ENCODE results near the gene TEN1.

TEN1 gene

GRCh38 chr17:75978938-75979704, at the start of gene TEN1, which contains the start of gene ACOX1:
TEN1 (plus strand) TSS chr17:75979240; CDS start chr17:75986193, 6,953 bp downstream.
ACOX1 (minus strand) TSS chr17:75979166; CDS start chr17:75979073, 93 bp downstream.
- H2AFZ ChIP-seq (ENCODE audit: low read depth, low read length, severe bottlenecking): peak within 1 kb of the TSS; percentile 92
- H3K79me2 ChIP-seq (ENCODE audit: insufficient read depth, low read length): no peaks in the 10 kb centered on the region; the same call in 1 of the 2 replicates
- H3K9me3 ChIP-seq (ENCODE audit: insufficient read depth, low read length): no peaks in the 10 kb centered on the region
- H3K9ac ChIP-seq (ENCODE audit: low read length): peak within 1 kb of the TSS; percentile 97
- 0 out of 2 replicates have a peak, but pooled peaks cover 12% of the 10 kb centered on the region for H3F3A ChIP-seq (ENCODE audit: insufficient read depth)
- H4K20me1 ChIP-seq (ENCODE audit: low read depth, low read length): no peaks in the 10 kb centered on the region
- H3K36me3 ChIP-seq (ENCODE audit: low read length): no peaks in the 10 kb centered on the region
- TF ChIP-seq, protein P1, sequence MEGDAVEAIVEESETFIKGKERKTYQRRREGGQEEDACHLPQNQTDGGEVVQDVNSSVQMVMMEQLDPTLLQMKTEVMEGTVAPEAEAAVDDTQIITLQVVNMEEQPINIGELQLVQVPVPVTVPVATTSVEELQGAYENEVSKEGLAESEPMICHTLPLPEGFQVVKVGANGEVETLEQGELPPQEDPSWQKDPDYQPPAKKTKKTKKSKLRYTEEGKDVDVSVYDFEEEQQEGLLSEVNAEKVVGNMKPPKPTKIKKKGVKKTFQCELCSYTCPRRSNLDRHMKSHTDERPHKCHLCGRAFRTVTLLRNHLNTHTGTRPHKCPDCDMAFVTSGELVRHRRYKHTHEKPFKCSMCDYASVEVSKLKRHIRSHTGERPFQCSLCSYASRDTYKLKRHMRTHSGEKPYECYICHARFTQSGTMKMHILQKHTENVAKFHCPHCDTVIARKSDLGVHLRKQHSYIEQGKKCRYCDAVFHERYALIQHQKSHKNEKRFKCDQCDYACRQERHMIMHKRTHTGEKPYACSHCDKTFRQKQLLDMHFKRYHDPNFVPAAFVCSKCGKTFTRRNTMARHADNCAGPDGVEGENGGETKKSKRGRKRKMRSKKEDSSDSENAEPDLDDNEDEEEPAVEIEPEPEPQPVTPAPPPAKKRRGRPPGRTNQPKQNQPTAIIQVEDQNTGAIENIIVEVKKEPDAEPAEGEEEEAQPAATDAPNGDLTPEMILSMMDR (IDR thresholded peaks at IDR 0.05; ENCODE audit: insufficient read depth, low read length, poor library complexity, severe bottlenecking): no peak
- no peak for TF ChIP-seq EZH2phosphoT487 (conservative IDR thresholded peaks at IDR 0.05; ENCODE audit: low read length)
- peak within 1 kb of the TSS; percentile 81 for H3K27ac ChIP-seq (ENCODE audit: low read depth, low read length)
- H3K9me2 ChIP-seq (replicated peaks; ENCODE audit: insufficient read depth, low read length): no peaks in the 10 kb centered on the region
- H3K4me2 ChIP-seq (ENCODE audit: low read depth, low read length, poor library complexity, severe bottlenecking): peak within 1 kb of the TSS; percentile 78
- no peaks in the 10 kb centered on the region for H3K27me3 ChIP-seq (ENCODE audit: low read length)
- peak within 1 kb of the TSS; percentile 100 for H3K4me3 ChIP-seq (ENCODE audit: insufficient read depth, low read length, poor library complexity, severe bottlenecking)

GRCh38 chr17:75931062-75931461, 48.0 kb upstream of the TEN1 start:
- no peaks in the 10 kb centered on the region for H3K9me3 ChIP-seq (ENCODE audit: insufficient read depth, low read length)
- H3K27me3 ChIP-seq (ENCODE audit: low read length): no peaks in the 10 kb centered on the region
- H3F3A ChIP-seq (ENCODE audit: insufficient read depth): no peaks in the 10 kb centered on the region
- no peak overlapping the region for H3K4me3 ChIP-seq (ENCODE audit: insufficient read depth, low read length, poor library complexity, severe bottlenecking)
- no peak overlapping the region for H3K4me2 ChIP-seq (ENCODE audit: low read depth, low read length, poor library complexity, severe bottlenecking)
- no peaks in the 10 kb centered on the region for H3K36me3 ChIP-seq (ENCODE audit: low read length)
- H4K20me1 ChIP-seq (ENCODE audit: low read depth, low read length): no peaks in the 10 kb centered on the region
- no peak overlapping the region for H3K27ac ChIP-seq (ENCODE audit: low read depth, low read length)
- H3K9ac ChIP-seq (ENCODE audit: low read length): no peak overlapping the region
- H3K79me2 ChIP-seq (ENCODE audit: insufficient read depth, low read length): no peaks in the 10 kb centered on the region
- H2AFZ ChIP-seq (ENCODE audit: low read depth, low read length, severe bottlenecking): no peak overlapping the region
- no peaks in the 10 kb centered on the region for H3K9me2 ChIP-seq (replicated peaks; ENCODE audit: insufficient read depth, low read length)
- TF ChIP-seq, protein P1 (IDR thresholded peaks at IDR 0.05; ENCODE audit: insufficient read depth, low read length, poor library complexity, severe bottlenecking): no peak
- TF ChIP-seq EZH2phosphoT487 (conservative IDR thresholded peaks at IDR 0.05; ENCODE audit: low read length): no peak

GRCh38 chr17:75932852-75933251, 46.2 kb upstream of the TEN1 start:
- Histone ChIP-seq H4K20me1 (ENCODE audit: low read depth, low read length) (no peaks in the 10 kb centered on the region), H3K9me2 (replicated peaks; ENCODE audit: insufficient read depth, low read length) (no peaks in the 10 kb centered on the region), H3K4me2 (ENCODE audit: low read depth, low read length, poor library complexity, severe bottlenecking) (no peak overlapping the region), H3F3A (ENCODE audit: insufficient read depth) (no peaks in the 10 kb centered on the region), H3K9ac (ENCODE audit: low read length) (no peak overlapping the region), H3K79me2 (ENCODE audit: insufficient read depth, low read length) (no peaks in the 10 kb centered on the region), H3K27ac (ENCODE audit: low read depth, low read length) (no peak overlapping the region), H3K9me3 (ENCODE audit: insufficient read depth, low read length) (no peaks in the 10 kb centered on the region), H2AFZ (ENCODE audit: low read depth, low read length, severe bottlenecking) (no peak overlapping the region), H3K27me3 (ENCODE audit: low read length) (no peaks in the 10 kb centered on the region), H3K4me3 (ENCODE audit: insufficient read depth, low read length, poor library complexity, severe bottlenecking) (no peak overlapping the region), H3K36me3 (ENCODE audit: low read length) (no peaks in the 10 kb centered on the region)
- TF ChIP-seq, protein P1 (IDR thresholded peaks at IDR 0.05; ENCODE audit: insufficient read depth, low read length, poor library complexity, severe bottlenecking): no peak
- no peak for TF ChIP-seq EZH2phosphoT487 (conservative IDR thresholded peaks at IDR 0.05; ENCODE audit: low read length)

Data from SU-DHL-6 (cell line).